ENCODE data around the gene CRIP3.

CRIP3 gene

GRCh38 chr6:43296780-43297497 is 11.7 kb downstream of the CRIP3 start:
- Histone ChIP-seq H3K27ac (ENCODE audit: low read depth, low read length) (no peak overlapping the region), H3K36me3 (ENCODE audit: low read length) (no peaks in the 10 kb centered on the region), H4K20me1 (ENCODE audit: low read depth, low read length) (no peaks in the 10 kb centered on the region), H3K9ac (ENCODE audit: low read length) (no peak overlapping the region), H3K4me3 (ENCODE audit: insufficient read depth, low read length, poor library complexity, severe bottlenecking) (no peak overlapping the region), H3K27me3 (ENCODE audit: low read length) (no peaks in the 10 kb centered on the region), H3K9me3 (ENCODE audit: insufficient read depth, low read length) (no peaks in the 10 kb centered on the region), H3F3A (ENCODE audit: insufficient read depth) (no peaks in the 10 kb centered on the region), H3K4me2 (ENCODE audit: low read depth, low read length, poor library complexity, severe bottlenecking) (no peak overlapping the region), H3K79me2 (ENCODE audit: insufficient read depth, low read length) (no peaks in the 10 kb centered on the region), H3K9me2 (replicated peaks; ENCODE audit: insufficient read depth, low read length) (no peaks in the 10 kb centered on the region), H2AFZ (ENCODE audit: low read depth, low read length, severe bottlenecking) (no peak overlapping the region)
- TF ChIP-seq EZH2phosphoT487 (conservative IDR thresholded peaks at IDR 0.05; ENCODE audit: low read length) (no peak), CTCF (IDR thresholded peaks at IDR 0.05; ENCODE audit: insufficient read depth, low read length, poor library complexity, severe bottlenecking) (no peak)

GRCh38 chr6:43295456-43295855 is 13.2 kb downstream of the CRIP3 start:
- H2AFZ ChIP-seq (ENCODE audit: low read depth, low read length, severe bottlenecking), result no peak overlapping the region
- no peak overlapping the region for H3K4me2 ChIP-seq (ENCODE audit: low read depth, low read length, poor library complexity, severe bottlenecking)
- no peaks in the 10 kb centered on the region for H3K9me2 ChIP-seq (replicated peaks; ENCODE audit: insufficient read depth, low read length)
- no peaks in the 10 kb centered on the region for H3K27me3 ChIP-seq (ENCODE audit: low read length)
- H3K9ac ChIP-seq (ENCODE audit: low read length), result no peak overlapping the region
- H3K79me2 ChIP-seq (ENCODE audit: insufficient read depth, low read length), result no peaks in the 10 kb centered on the region
- H3K36me3 ChIP-seq (ENCODE audit: low read length), result no peaks in the 10 kb centered on the region
- TF ChIP-seq EZH2phosphoT487 (conservative IDR thresholded peaks at IDR 0.05; ENCODE audit: low read length) (no peak), CTCF (IDR thresholded peaks at IDR 0.05; ENCODE audit: insufficient read depth, low read length, poor library complexity, severe bottlenecking) (no peak)
- no peak overlapping the region for H3K27ac ChIP-seq (ENCODE audit: low read depth, low read length)
- H3K9me3 ChIP-seq (ENCODE audit: insufficient read depth, low read length), result no peaks in the 10 kb centered on the region
- H3K4me3 ChIP-seq (ENCODE audit: insufficient read depth, low read length, poor library complexity, severe bottlenecking), result no peak overlapping the region
- no peaks in the 10 kb centered on the region for H4K20me1 ChIP-seq (ENCODE audit: low read depth, low read length)
- H3F3A ChIP-seq (ENCODE audit: insufficient read depth), result no peaks in the 10 kb centered on the region

- Histone ChIP-seq H3K4me3 (ENCODE audit: insufficient read depth, low read length, poor library complexity, severe bottlenecking) (no peak overlapping the region), H3K9me2 (replicated peaks; ENCODE audit: insufficient read depth, low read length) (no peaks in the 10 kb centered on the region)
- no peak for TF ChIP-seq CTCF (IDR thresholded peaks at IDR 0.05; ENCODE audit: insufficient read depth, low read length, poor library complexity, severe bottlenecking)
- no peak for TF ChIP-seq EZH2phosphoT487 (conservative IDR thresholded peaks at IDR 0.05; ENCODE audit: low read length)
Measured at GRCh38 chr6:43294536-43294935, 14.1 kb downstream of the CRIP3 start.

More at GRCh38 chr6:43294536-43294935, 14.1 kb downstream of the CRIP3 start:
- H3K9me3 ChIP-seq (ENCODE audit: insufficient read depth, low read length), result no peaks in the 10 kb centered on the region
- H3K27ac ChIP-seq (ENCODE audit: low read depth, low read length), result no peak overlapping the region
- no peaks in the 10 kb centered on the region for H3K27me3 ChIP-seq (ENCODE audit: low read length)
- no peak overlapping the region for H3K9ac ChIP-seq (ENCODE audit: low read length)
- H3K4me2 ChIP-seq (ENCODE audit: low read depth, low read length, poor library complexity, severe bottlenecking), result no peak overlapping the region
- no peaks in the 10 kb centered on the region for H3K36me3 ChIP-seq (ENCODE audit: low read length)
- no peaks in the 10 kb centered on the region for H3K79me2 ChIP-seq (ENCODE audit: insufficient read depth, low read length)
- no peaks in the 10 kb centered on the region for H3F3A ChIP-seq (ENCODE audit: insufficient read depth)
- H2AFZ ChIP-seq (ENCODE audit: low read depth, low read length, severe bottlenecking), result no peak overlapping the region
- H4K20me1 ChIP-seq (ENCODE audit: low read depth, low read length), result no peaks in the 10 kb centered on the region

Data from SU-DHL-6 (cell line).